Keratinocyte (primary cell): ENCODE data around the gene HERC5. TPM values are rescaled to one million over a fixed set of nuclear protein-coding genes. Genes with fewer than 3 reads are reported as not detected.

Experiments
- DNase-seq: peaks from one replicate; pipeline ENCODE4 v3.0.0-alpha.2; 2011; ENCODE audit warnings: low read depth, missing footprints, low spot score
- FAIRE-seq: peaks from 2 replicates; lab custom pipeline; 2011; peaks lifted over from hg19 to GRCh38; lab: Jason Lieb, UNC
- H2AFZ ChIP-seq: 2 replicates; pipeline ENCODE4 v1.6.0; 2012; ENCODE audit warnings: low read length, control low read depth, inconsistent platforms; ENCODE audit not compliant: control insufficient read depth
- H3K27ac ChIP-seq: 2 replicates; pipeline ENCODE4 v1.5.1; 2011; ENCODE audit warnings: low read length; ENCODE audit not compliant: control insufficient read depth, insufficient read depth
- H3K27me3 ChIP-seq: 3 replicates; pipeline ENCODE4 v1.6.0; 2011; ENCODE audit warnings: low read length; ENCODE audit not compliant: control insufficient read depth, insufficient read depth; ENCODE audit errors: extremely low read depth
- H3K36me3 ChIP-seq, 2 experiments: 2 replicates in 1 of 2; 3 replicates in 1 of 2; pipeline ENCODE4 v1.5.1; 2011; ENCODE audit warnings: low read length in 2 of 2, mild to moderate bottlenecking in 1 of 2; ENCODE audit not compliant: control insufficient read depth in 2 of 2, insufficient read depth in 2 of 2; ENCODE audit errors: extremely low read depth in 1 of 2
- H3K4me1 ChIP-seq: 3 replicates; pipeline ENCODE4 v1.5.1; 2011; ENCODE audit warnings: low read length; ENCODE audit not compliant: control insufficient read depth, insufficient read depth; ENCODE audit errors: extremely low read depth
- H3K4me2 ChIP-seq: 3 replicates; pipeline ENCODE4 v1.6.0; 2011; ENCODE audit warnings: low read depth, low read length; ENCODE audit not compliant: control insufficient read depth, insufficient read depth; ENCODE audit errors: extremely low read depth
- H3K4me3 ChIP-seq, 3 experiments: fragments of 200-600 bp in 1 of 3; sonication (generic) in 1 of 3; 2 replicates in 2 of 3; 3 replicates in 1 of 3; pipeline ENCODE4 v1.5.1; 2011 to 2016; ENCODE audit warnings: low read length in 3 of 3, mild to moderate bottlenecking in 3 of 3, control low read depth in 2 of 3, inconsistent platforms in 1 of 3, low read depth in 1 of 3, mixed read lengths in 1 of 3, mixed run types in 1 of 3, moderate library complexity in 1 of 3; ENCODE audit not compliant: control insufficient read depth in 2 of 3, insufficient read depth in 2 of 3; ENCODE audit errors: extremely low read depth in 1 of 3
- H3K79me2 ChIP-seq: 2 replicates; pipeline ENCODE4 v1.6.0; 2012; ENCODE audit warnings: low read length; ENCODE audit not compliant: control insufficient read depth, insufficient read depth
- H3K9ac ChIP-seq: 3 replicates; pipeline ENCODE4 v1.6.0; 2011; ENCODE audit warnings: low read length; ENCODE audit not compliant: control insufficient read depth, insufficient read depth; ENCODE audit errors: extremely low read depth
- H3K9me1 ChIP-seq: 3 replicates; pipeline ENCODE4 v1.6.0; 2011; ENCODE audit warnings: low read length; ENCODE audit not compliant: control insufficient read depth, insufficient read depth; ENCODE audit errors: extremely low read depth
- H3K9me3 ChIP-seq: 2 replicates; pipeline ENCODE4 v1.5.1; 2012; ENCODE audit warnings: low read depth, low read length; ENCODE audit not compliant: control insufficient read depth
- H4K20me1 ChIP-seq: 3 replicates; pipeline ENCODE4 v1.6.0; 2011; ENCODE audit warnings: low read length; ENCODE audit not compliant: control insufficient read depth, insufficient read depth; ENCODE audit errors: extremely low read depth
- EZH2 ChIP-seq: IDR thresholded peaks from one replicate; pipeline ENCODE4 v1.6.1; 2012; ENCODE audit warnings: inconsistent platforms, mild to moderate bottlenecking, low read length, moderate library complexity
- dilution Hi-C: fragments of 300-500 bp; cut with MboI; formaldehyde crosslinking; loops from one replicate; pipeline ENCODE4 v1.7.0; 2020; ENCODE audit warnings: low sequenced_read_pairs; ENCODE audit not compliant: extremely low pct_ligation_motif_present
- polyA plus RNA-seq, 5 experiments: library from polyadenylated mRNA; depleted of rRNA in 3 of 5; stranded (reverse) in 3 of 5; stranded (forward) in 1 of 5; unstranded in 1 of 5; fragments of >200 nt; gene quantifications; 1 replicate in 1 of 5; 2 replicates in 3 of 5; 3 replicates in 1 of 5; pipeline versions ENCODE4 v1.2.1 to v1.2.3, GENCODE V29; 2011 to 2012; ENCODE audit warnings: missing spikeins in 2 of 5, low read depth in 1 of 5, low replicate concordance in 1 of 5
- TF ChIP-seq, protein P1 (sequence below), 3 experiments: IDR thresholded peaks in 1 of 3; conservative IDR thresholded peaks in 1 of 3; optimal IDR thresholded peaks in 1 of 3; 2 replicates in 2 of 3; 3 replicates in 1 of 3; pipeline versions ENCODE3 to v1.5.1; 2011; ENCODE audit warnings: low read length in 3 of 3, mild to moderate bottlenecking in 3 of 3, moderate library complexity in 2 of 3, control low read depth in 1 of 3, inconsistent platforms in 1 of 3; ENCODE audit not compliant: insufficient read depth in 2 of 3; ENCODE audit errors: extremely low read depth in 1 of 3

HERC5 gene
- polyA plus RNA-seq, 1 donor (not counting 4 experiments of a cell fraction or from before 2014, with no cell fraction given): 3.4 TPM

DNA sequence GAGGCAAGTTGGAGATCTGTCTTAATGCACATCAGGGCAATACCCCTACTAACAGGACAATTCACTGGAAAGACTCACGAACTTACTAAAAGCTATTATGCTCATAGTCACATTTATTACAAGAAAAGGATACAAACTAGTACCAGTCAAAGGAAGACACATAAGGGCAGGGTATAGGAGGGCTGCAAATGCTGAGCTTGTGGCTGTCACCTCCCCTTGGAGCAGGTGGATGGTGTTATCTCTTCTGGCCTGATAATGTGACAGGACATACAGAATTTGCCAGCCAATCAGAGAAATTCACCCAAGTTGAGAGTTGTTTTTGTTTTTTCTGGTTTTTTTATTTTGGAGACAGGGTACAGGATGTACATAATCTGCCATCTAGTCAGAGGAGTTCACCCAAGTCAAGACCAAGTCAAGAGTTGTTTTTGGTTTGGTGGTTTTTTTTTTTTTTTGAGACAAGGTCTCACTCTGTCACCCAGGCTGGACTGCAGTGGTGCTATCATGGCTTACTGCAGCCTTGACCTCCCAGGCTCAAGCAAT is 8.8 kb downstream of the HERC5 start:
- no peaks in the 10 kb centered on the region for H4K20me1 ChIP-seq
- no peak for FAIRE-seq
- no peak overlapping the region for H3K27ac ChIP-seq
- H3K9me1 ChIP-seq: no peaks in the 10 kb centered on the region
- H3K4me1 ChIP-seq: no peaks in the 10 kb centered on the region
- no peak overlapping the region for H3K4me2 ChIP-seq
- H3K27me3 ChIP-seq: no peaks in the 10 kb centered on the region
- H2AFZ ChIP-seq: no peak overlapping the region
- no peak for TF ChIP-seq EZH2
- TF ChIP-seq, protein P1, sequence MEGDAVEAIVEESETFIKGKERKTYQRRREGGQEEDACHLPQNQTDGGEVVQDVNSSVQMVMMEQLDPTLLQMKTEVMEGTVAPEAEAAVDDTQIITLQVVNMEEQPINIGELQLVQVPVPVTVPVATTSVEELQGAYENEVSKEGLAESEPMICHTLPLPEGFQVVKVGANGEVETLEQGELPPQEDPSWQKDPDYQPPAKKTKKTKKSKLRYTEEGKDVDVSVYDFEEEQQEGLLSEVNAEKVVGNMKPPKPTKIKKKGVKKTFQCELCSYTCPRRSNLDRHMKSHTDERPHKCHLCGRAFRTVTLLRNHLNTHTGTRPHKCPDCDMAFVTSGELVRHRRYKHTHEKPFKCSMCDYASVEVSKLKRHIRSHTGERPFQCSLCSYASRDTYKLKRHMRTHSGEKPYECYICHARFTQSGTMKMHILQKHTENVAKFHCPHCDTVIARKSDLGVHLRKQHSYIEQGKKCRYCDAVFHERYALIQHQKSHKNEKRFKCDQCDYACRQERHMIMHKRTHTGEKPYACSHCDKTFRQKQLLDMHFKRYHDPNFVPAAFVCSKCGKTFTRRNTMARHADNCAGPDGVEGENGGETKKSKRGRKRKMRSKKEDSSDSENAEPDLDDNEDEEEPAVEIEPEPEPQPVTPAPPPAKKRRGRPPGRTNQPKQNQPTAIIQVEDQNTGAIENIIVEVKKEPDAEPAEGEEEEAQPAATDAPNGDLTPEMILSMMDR (optimal IDR thresholded peaks at IDR 0.05 in 1 of 3, IDR thresholded peaks at IDR 0.05 in 1 of 3, conservative IDR thresholded peaks at IDR 0.05 in 1 of 3; ENCODE audit: extremely low read depth in 1 of 3, insufficient read depth in 2 of 3, low read length in 3 of 3): no peak
- dilution Hi-C loops: no loop called here
- H3K9me3 ChIP-seq: no peaks in the 10 kb centered on the region
- DNase-seq: no peak
- no peak overlapping the region for H3K9ac ChIP-seq
- peaks cover 0 to 2% of the 10 kb centered on the region in 2 experiments for H3K36me3 ChIP-seq
- H3K79me2 ChIP-seq: no peaks in the 10 kb centered on the region
- no peak overlapping the region for H3K4me3 ChIP-seq

DNA sequence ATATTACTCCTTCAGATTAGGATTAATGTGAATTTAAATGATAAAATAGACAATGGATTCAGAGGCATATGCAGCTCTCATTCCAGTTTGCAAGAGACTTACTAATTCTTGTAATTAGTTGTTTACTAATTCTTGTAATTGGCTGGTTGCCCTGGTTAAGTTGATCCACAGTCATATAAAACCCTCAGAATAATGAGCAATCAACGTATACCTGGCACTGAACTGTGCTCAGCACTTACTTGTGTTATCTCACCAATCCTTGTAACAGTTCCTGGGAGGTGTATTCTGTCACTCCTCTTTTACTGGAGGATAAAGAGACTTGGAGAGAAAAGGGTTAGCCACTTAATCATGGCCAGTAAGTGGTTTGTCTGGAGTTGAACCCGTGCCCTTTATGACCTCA is 10.5 kb downstream of the HERC5 start:
- no peaks in the 10 kb centered on the region for H3K4me1 ChIP-seq
- H2AFZ ChIP-seq: no peak overlapping the region
- no peaks in the 10 kb centered on the region for H4K20me1 ChIP-seq
- H3K79me2 ChIP-seq: no peaks in the 10 kb centered on the region
- H3K27ac ChIP-seq: no peak overlapping the region
- no peak overlapping the region for H3K4me3 ChIP-seq
- no peak overlapping the region for H3K9ac ChIP-seq
- DNase-seq (no peak), FAIRE-seq (no peak)
- H3K9me3 ChIP-seq: no peaks in the 10 kb centered on the region
- no peak overlapping the region for H3K4me2 ChIP-seq
- dilution Hi-C loops: no loop called here
- no peaks in the 10 kb centered on the region for H3K9me1 ChIP-seq
- TF ChIP-seq EZH2: no peak
- no peaks in the 10 kb centered on the region for H3K27me3 ChIP-seq
- H3K36me3 ChIP-seq: peaks cover 0 to 2% of the 10 kb centered on the region in 2 experiments
